ENCODE results near the gene TIGD6.
A peak's percentile ranks its signal among the peaks of the same experiment; 100 is the strongest.
"Not testable (repeated sequence)": the region's sequence is repeated elsewhere in the genome, so short reads cannot be mapped to it uniquely, and the experiment has no call there.

The TIGD6 gene

DNA sequence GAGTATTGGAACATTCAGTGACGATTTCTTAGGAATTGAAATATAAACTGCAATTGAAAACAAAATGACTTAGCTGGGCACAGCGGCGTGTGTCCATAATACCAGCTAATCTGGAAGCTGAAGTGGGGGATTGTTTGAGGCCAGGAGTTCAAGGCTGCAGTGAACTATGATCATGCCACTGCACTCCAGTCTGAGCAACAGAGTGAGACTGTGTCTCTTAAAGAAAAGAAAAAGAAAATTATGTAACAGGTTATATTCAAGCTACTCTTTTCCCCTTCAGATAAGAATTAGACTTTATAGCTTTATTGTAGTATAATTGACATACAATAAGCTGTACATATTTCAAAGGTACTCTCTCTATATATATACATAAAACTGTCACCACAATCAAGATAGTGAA is 33.5 kb downstream of the TIGD6 start:
- DNase-seq: no peak

GRCh38 chr5:149963729-149964128 is 36.7 kb downstream of the TIGD6 start:
- no peak for DNase-seq

- DNase-seq: no peak
Measured at GRCh38 chr5:149962601-149963300, 37.7 kb downstream of the TIGD6 start.

DNA sequence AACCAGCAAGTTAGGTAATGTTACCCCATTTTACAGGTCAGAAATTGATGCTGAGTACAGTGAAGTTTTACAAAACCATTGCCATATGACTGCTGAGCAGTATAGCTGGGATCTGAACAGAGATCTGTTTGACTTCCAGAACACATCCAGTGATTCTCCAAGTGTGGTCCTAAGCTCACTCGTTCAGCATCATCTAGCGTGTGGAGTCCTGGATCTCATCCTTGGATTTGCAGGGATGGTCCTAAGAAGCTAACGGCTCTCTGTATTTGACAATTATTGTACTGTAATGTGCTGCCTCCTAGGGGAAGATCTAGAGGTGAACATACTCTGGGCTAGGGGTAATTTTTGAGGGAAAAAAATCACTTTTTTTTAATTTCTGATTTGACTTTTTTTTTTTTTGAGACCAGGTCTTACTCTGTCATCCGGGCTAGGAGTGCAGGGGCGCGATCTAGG is 38.5 kb downstream of the TIGD6 start:
- DNase-seq: peak in 1 of 2 experiments; percentile 15

- peak in 1 of 2 experiments; percentile 53 for DNase-seq
Measured at GRCh38 chr5:149961186-149961685, 39.2 kb downstream of the TIGD6 start.

GRCh38 chr5:149960272-149961185 is 39.9 kb downstream of the TIGD6 start, which contains the start of gene SLC26A2:
TSS of gene SLC26A2 (plus strand) at chr5:149960758. CDS start at chr5:149977653, 16,895 bp downstream.
- peak; percentile 95 to 98 for DNase-seq

DNA sequence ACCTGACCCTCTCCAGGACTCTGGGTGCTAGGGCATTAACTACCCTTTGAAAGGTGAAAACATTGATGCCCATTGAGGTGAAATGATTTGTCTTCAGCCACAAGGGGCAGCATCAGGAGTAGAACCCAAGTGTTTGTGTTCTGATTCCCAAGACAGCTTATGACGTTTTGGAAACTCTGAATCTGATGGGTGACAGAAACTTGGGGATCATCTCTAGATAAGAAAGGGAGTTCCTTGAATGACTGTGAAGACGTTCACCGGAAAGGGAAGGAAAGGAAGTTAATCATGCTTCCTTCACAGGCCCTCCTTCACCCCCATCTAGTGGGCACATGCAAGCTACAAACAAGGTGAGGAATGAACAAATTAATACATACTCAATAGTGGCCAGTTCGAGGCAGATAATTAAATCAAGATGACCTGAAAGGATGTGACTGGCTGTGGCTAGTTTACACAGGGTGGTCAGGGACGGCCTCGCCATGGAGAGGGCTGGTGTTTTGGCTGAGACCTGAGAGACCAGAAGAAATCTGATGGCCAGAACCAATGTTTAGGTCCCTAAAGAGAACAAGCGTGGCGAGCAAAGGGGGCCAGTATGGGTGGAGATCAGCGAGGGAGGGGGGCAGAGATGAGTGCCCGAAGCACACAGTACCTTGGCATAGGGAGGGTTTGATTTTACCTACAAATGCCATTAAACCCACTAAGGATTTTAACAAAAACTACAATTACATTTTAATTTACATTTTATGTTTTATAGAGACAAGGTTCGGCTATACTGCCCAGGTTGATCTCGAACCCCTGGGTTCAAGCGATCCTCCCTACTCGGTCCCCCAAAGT is 40.8 kb downstream of the TIGD6 start:
- peak in 1 of 2 experiments; percentile 41 for DNase-seq

DNA sequence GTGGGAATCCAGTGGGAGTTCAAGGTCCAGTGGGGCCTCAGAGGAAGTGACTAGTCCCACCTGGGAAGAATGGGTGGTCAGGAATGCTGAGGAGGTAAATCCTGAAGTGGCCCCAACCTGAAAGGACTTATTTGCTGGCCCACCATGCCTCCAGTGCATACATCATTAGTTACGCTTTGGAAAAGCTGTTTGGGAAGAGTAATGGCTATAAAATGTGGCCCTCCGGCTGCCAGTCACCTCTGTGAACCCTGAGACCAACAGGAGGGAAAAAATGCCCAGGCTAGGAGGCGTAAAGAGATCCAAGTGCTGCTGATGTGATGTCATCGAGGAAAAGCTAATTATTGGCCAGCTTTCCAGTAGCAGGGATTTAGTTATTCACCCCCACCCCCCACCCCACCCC is 42.6 kb downstream of the TIGD6 start:
- DNase-seq: no peak

DNA sequence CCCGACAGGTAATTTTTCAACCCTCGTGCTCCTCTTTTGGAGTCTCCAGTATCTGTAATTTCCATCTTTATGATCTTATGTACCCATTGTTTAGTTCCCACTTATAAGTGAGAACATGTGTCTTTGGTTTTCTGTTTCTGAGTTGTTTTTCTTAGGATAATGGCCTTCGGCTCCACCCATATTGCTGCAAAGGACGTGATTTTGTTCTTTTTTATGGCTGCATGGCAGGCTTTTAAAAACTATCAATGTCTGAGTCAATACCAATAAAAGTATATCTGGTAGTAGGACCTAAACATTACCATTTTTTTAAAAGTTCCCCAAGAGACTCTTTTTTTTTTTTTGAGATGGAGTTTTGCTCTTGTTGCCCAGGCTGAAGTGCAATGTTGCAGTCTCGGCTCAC is 43.8 kb downstream of the TIGD6 start:
- DNase-seq: no peak

DNA sequence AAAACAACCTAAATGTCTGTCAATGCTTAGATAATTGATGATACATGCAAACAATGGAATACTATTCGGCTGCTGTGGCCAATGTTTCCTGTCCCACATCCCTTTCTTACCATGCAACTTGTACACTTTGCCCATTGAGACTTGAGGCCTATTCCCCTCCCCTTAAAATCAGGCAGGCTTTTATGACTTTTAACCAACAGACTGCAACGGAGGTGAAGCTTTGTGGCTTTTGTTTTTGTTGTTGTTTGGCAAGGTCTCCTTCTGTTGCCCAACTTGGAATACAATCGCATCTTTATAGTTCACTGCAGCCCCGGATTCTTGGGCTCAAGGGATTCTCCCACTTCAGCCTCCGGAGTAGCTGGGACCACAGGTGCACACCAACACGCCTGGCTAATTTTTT is 45.7 kb downstream of the TIGD6 start:
- DNase-seq: no peak

DNA sequence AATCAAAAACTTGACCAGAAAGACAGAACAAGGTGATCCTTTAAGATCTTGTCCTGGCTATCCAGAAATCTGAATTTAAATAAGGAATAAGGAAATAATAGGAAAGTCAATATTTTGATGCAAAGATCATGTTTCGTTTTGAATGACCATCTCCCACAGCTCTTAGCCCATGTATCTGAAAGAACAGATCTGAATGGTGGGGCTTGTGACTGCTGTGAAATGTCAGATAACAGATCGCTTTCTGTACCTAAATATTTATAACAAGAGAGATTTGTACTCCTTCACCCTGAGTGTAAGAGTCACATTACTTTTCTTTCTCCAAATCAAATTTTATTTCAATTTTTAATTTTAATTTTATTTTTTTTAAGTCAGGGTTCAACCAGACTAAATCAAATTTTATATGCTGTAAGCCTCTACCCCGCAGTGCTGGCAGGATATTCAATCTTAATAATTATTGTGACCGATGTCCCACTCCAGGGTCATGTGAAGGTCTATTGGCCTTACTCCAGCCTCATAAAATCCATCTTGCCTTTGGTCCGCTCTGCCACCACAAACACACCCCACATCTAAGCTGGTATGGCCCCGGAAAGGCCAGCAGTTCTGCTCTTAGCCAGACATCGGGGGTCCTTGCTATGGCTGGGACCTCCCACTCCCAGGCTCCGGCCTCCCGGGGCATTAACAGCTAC is 46.9 kb downstream of the TIGD6 start:
- no peak for DNase-seq

- DNase-seq: no peak
Measured at GRCh38 chr5:149951138-149951749, 49.2 kb downstream of the TIGD6 start.

GRCh38 chr5:149948993-149949392 is 51.5 kb downstream of the TIGD6 start:
- no peak for DNase-seq

GRCh38 chr5:149946118-149946517 is 54.3 kb downstream of the TIGD6 start:
- DNase-seq: no peak

DNA sequence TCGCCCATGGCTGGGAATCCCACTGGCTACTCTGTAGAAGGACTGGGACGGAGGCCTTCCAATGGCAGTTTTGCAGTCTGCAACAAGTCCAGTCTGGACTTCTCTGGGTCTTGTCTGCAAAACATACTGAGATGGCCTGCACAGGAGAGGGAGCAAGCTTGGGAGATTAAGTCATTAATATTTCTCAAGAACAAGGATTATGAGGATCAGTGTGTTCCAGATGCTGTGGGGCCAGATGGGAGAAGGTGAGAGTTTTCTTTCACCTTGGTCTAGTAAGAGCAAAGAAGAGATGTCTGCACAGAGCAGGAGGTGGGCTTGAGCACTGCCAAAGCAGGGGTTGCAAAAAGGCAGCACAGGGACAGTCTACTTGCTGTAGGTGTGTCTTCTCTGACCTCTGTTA is 55.8 kb downstream of the TIGD6 start, which contains the start of gene PDE6A:
Gene PDE6A, minus strand, starts transcription at position 128 of the 400 bp plus-strand sequence. Its CDS starts 120 bp downstream, at position 8.
- DNase-seq: no peak

- DNase-seq: not testable (repeated sequence)
Measured at GRCh38 chr5:149943177-149943949, 57.1 kb downstream of the TIGD6 start.

Measured in NCI-H526 (cell line).